ENCODE results near the gene ANP32B.

ANP32B gene

GRCh38 chr9:98034593-98035546 is 51.7 kb downstream of the ANP32B start:
- no peak for FAIRE-seq

- FAIRE-seq: no peak
Measured at GRCh38 chr9:98037357-98037756, 54.2 kb downstream of the ANP32B start.

GRCh38 chr9:98038958-98039357 is 55.8 kb downstream of the ANP32B start:
- no peak for FAIRE-seq

- no peak for FAIRE-seq
Measured at GRCh38 chr9:98039607-98040017, 56.5 kb downstream of the ANP32B start.

GRCh38 chr9:98040212-98040611 is 57.1 kb downstream of the ANP32B start:
- FAIRE-seq: no peak

- no peak for FAIRE-seq
Measured at GRCh38 chr9:98043915-98044314, 60.8 kb downstream of the ANP32B start.

GRCh38 chr9:98045234-98046179 is 62.4 kb downstream of the ANP32B start:
- no peak for FAIRE-seq

- no peak for FAIRE-seq
Measured at GRCh38 chr9:98046180-98046543, 63.0 kb downstream of the ANP32B start.

GRCh38 chr9:98047002-98047401 is 63.9 kb downstream of the ANP32B start:
- no peak for FAIRE-seq

GRCh38 chr9:98049288-98050072 is 66.3 kb downstream of the ANP32B start:
- FAIRE-seq: no peak

GRCh38 chr9:98050351-98050750 is 67.2 kb downstream of the ANP32B start:
- no peak for FAIRE-seq

GRCh38 chr9:98054376-98054951 is 71.3 kb downstream of the ANP32B start:
- FAIRE-seq: no peak

GRCh38 chr9:98056269-98057137 is 73.4 kb downstream of the ANP32B start, which contains the start of gene NANS:
NANS (plus strand) TSS chr9:98056732; CDS start chr9:98056809, 77 bp downstream.
- FAIRE-seq: no peak

- no peak for FAIRE-seq
Measured at GRCh38 chr9:98057138-98057799, 74.1 kb downstream of the ANP32B start.

- FAIRE-seq: no peak
Measured at GRCh38 chr9:98062161-98062560, 79.0 kb downstream of the ANP32B start.

GRCh38 chr9:98064623-98065392 is 81.7 kb downstream of the ANP32B start:
- FAIRE-seq: no peak

All from islet of Langerhans (tissue), 1 donor.